GM10847 (cell line): ENCODE data around the gene JHY.

Experiments used
- POLR2A ChIP-seq: IDR thresholded peaks from 2 replicates; pipeline ENCODE4 v1.6.1; 2011; ENCODE audit not compliant: insufficient read length; ENCODE audit errors: extremely low read depth

Gene JHY

DNA sequence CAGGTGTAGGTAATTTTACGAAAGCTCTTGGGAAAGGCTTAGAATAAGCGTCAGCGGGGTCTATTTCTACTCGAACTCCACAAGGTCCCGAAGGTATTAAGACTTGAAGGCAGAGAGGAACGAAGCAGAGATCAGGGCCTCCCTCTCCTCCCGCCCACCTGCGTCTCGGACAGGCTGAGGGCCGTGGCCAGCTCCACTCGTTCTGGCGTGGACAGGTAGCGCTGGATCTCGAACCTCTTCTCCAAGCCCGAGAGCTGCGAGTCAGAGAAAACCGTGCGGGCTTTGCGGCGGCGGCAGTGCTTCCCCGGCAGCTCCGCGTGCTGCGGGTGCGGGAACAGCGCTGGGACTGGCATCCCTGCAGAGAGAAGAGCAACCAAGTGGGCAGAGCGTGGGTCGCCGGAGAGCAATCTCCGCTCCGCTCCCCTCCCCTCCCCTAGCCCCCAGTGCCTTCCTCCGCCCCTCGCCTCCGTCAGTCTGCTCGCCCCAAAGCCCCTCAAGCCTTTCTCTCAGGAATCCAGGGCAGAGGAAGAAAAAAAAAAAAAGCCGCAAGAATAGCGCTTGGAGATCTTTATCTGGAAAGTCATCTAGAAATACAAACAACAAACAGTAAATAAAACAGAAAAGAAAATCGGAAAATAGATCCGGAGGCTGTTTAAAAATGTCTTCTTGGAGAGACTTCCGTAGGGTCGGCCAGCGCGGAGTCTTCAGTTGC lies 96.7 kb downstream of the JHY start:
- TF ChIP-seq POLR2A, result no peak

DNA sequence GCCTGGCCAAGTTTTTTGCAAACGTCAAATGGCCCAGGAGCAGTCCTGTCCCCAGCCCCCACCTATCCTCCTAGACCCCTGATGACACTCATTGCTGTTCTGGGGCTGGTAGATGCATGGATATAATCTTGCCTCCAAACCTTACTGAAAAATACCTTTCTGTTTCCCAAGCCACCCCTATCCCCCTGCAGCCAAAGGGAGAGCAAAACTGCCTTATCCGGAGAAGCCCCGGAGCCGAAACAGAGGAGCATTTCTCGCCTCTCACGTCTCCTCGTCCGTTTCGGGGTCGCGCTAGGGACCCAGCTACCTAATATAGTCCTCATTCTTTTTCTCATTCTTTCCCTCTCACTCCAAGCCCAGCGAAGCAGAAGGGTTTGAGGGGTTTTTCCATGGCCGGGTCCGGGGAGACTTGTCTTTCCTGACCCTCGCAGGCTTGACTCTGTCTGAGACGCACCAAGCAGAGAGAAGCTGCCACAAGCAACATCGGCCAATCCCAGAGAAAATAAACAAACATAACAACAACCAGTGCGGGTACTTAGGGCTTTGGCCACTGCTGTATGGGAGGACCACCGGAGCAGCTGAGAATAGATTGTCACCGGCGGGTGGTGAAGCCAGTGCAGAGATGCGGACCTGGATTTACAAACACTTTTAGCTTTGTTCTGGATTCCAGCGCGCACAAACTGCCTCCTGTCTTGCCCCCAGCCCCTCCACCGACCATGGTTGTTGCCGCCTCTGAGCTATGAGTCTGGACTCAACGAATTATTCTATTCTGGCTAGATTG lies 97.4 kb downstream of the JHY start:
- no peak for TF ChIP-seq POLR2A

DNA sequence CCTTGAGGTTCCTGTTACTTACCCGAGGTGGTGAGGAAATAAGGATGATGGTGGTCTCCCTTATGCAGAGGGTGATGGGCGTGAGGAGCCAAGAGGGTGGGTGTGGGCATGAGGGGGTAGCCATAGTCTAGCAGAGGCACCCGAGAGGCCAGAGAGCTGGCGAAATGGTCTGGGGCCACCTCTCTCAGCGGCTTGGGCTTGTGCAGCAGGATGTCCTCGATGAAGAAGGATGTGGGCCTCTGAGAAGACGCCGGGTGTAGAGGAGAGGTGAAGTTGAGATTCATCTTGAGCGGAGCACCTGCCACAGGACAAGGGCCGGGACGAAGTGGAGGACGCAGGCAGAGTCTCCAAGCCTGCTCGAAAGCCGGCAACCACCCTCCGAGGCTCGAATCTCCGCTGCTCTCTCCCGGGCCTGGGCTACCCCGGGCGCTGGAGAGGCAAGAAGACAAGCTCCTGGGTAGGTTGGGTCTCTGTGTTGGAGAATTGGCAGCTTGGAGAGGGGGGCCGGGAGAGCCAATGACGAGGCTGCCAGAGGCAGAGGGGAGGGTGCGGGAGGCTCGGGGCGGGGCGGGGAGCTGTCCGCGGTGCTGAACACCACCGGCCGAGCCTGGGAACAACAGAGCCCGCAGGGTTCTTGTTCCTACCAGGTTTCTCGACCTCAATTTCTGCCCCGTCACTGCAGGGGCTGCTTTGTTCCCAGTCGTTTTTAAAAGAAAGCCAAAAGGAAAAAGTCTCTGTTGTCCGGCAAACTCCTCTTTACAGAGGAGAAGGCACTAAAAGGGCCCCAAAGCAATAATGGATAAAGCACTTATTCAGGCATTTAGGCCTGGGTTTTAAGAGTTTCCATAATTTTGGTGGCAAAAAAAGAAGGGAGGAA lies 99.1 kb downstream of the JHY start, which contains the start of gene BSX:
Gene BSX, minus strand, starts transcription at position 447 of the 877 bp plus-strand sequence. Its CDS starts 163 bp downstream, at position 284.
- no peak for TF ChIP-seq POLR2A

DNA sequence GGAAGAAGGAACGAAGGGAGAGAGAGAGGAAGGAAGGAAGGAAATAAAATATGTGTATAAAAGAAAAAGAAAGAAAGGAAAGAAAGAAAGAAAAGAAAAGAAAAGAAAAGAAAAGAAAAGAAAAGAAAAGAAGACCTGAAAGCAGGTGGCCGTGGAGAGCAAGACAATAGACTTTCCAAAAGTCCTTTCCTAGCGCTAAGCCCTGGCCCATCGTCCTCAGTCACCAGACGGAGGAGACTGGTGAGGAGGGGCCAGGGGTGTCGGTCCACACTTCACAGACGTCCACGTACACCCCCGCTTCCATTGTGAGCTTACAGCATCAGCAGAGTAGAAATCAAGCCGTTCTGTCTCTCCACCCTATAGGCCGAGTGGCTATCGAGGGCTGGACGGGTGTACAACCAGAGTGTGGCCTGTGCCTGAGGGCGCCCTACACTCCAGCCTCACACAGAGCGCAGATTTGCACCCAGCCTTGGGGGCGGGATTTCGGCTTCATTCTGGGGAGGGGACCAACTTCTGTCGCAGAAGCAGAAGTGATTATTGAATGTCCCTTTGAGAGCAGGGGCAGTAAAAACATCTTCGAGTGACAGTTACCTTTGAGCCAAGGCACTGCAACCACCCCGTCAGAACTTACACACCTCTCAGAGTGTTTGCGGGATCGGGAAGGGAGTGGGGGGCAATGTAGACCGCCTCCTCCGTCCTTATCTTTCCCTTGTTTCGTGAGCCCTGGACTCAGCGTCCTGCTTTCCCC lies 101.1 kb downstream of the JHY start:
- no peak for TF ChIP-seq POLR2A

DNA sequence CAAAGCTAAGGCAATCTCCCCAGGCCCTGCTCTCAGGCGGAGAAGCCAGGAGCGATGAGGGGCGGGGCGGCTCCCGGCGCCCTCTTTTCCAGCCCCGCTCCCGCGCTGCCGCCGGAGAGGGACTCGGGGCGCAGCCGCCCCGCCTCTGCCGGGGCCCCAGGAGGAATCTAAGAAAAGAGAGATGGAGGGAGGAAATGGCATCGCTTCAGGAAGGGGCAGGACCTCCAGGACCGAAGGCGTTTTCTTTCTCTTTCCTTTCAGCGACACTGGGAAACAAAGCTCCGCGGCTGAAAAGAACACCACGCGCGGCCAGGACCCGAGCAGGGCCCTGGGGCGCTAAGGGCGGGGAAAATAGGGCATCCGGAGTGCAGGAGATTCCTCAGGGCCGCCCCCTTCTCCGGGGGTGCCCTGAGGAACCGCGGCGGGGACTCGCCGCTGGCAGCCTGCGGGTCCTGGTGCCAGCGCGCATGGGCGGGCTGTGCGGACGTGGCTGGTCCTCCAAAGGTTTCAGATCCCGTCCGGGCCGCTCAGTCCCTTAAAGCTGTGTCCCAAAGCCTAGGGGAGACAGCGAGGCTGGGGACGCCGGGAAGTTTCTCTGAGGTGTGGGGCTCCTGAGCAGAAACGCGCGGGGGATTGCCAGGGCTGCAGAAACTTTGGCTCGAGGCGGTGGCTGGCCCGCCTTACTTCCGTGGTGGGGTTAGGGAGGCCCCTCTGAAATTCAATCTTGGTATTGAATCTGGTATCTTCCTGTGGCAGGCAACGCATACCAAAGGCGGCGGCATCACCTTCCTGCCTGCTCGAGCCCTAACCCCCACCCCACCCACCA lies 101.8 kb downstream of the JHY start:
- no peak for TF ChIP-seq POLR2A

DNA sequence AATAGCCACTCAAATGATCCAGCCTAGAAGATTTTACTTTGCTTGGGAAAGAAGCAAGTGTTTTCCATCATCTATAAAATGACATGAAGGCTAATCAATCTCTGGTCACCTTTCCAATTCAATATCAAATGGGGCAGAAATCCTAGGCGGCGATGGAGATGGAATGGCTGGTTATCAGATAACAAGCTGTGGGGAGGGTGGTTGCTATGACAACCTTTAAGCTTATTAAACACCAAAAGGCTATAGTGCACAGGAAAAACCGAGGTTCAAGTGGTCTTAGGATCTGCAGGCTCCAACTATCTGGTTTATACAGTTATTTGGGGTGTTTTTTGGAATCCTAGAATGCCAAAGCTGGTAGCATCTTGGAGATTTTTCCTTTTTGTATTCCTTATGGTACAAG lies 113.0 kb downstream of the JHY start:
- no peak for TF ChIP-seq POLR2A

DNA sequence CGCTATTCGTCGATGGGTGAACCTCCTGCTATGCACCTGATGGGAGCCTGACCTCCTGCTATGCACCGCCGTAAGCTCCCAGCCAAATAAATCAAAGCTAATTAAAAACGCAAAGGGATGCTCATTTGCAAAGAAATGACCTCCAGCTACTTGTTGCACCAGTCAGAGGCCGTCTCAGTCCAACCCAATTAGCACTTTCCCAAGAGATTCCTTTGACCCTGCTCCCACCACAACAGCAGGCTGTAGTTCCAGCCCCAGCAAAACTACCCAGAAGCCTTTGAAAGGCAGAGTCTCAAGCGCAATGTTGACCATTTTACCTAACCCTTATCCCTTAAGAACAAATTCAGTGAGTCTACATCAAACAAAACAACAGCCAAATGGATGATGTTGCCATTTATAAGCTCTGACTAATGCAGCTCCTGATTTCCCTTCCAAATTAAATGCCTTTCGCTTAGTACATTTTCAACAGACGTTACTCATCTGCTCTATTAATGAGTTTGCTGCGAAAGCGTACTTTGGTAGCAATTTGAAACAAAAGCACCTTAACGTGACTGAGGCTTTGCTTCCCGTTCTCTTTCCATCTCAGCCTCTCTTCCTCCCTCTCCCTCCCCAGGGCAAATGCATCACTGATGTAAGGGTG lies 116.3 kb downstream of the JHY start:
- no peak for TF ChIP-seq POLR2A

DNA sequence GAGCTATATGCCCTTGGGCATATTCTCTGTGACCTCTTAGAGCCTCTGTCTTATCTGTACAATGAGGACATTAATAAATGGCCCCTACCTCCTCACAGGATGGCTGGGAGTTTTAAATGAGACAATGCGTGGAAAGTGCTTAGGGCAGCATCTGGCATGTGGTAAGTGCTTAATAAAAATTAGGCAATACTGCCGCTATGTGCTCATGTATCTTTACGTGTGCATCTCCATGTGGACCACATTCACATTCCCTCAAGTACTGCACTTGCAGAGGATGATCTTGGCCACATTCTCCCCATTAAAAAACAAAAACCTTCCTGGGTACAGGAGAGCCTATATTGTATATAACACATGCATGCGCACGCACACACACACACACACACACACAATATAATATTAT lies 118.2 kb downstream of the JHY start:
- no peak for TF ChIP-seq POLR2A

DNA sequence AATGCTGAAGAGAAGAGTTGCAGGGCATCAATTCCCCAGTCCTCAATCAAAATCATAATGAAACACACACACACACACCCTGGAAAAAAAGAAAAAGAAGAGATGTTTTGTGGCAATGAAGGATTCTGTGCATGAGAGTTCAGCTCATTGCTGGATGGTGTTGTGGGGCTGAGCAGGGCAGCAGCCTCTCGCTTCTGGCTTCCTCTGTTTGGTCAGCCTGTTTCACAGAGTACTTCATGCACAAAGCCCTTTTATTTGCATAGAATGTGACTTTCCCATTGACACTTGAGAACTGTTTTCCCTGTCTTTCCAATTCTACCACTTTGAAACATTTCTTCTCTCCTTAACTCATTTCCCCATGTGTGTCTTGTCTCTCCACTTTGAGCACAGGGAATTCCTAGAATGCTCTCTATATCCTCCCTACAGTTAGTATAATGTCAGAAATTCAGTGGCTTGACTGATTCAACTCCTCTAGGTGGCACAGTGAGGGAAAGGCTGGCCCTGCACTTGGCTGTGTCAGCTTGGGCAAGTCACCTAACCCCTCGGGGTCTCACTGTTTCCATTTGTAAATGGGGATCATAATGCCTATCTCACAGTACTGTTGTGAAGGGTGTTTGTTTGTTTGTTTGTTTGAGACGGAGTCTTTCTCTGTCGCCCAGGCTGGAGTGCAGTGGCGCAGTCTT lies 124.4 kb downstream of the JHY start:
- TF ChIP-seq POLR2A, result no peak
